ENCODE data around the gene KRT78. TPM values are rescaled to one million over a fixed set of nuclear protein-coding genes. Genes with fewer than 3 reads are reported as not detected.

Gene KRT78
- polyA plus RNA-seq, 6 donors from 2014 or later: not detected

DNA sequence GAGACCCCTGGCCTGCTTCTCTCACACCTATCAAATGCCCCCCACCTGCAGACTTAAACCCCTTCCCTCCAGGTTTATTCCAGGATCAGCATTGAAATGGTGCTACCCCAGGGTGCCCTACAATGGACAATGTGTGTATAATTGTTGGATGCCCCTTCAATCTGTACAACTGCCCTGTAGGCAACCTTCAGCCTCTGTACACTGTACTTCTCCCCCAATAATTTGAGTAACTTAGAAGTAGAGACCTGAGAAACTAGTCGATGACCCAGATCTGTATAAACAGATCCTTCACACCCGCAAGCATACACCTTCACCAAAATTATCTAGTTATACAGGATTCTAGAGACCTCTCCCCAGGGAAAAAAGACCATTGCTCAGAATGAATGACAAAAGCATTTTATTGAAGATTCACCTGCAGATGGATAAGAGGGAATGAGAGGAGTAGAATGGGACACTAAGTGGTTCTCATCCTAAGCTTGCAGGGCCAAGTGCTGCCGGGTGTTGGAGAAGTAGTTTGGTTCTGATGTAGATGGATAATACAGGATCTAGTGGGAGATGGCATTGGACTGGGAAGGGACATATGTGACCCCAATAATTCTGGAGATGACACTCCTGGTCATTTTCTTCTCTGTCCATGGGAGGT, 42.5 kb downstream of the KRT78 start:
- Mint-ChIP-seq H3K9me3 (no peaks in the 10 kb centered on the region), H3K36me3 (no peaks in the 10 kb centered on the region), H3K27me3 (peaks cover 26 to 50% (median 30%) of the 10 kb centered on the region in 3 donors), H3K4me1 (no peaks in the 10 kb centered on the region), H3K4me3 (no peak overlapping the region), H3K27ac (no peak overlapping the region)
- no peak for DNase-seq
- ATAC-seq (ENCODE audit: low read depth in 2 of 2): no peak

DNA sequence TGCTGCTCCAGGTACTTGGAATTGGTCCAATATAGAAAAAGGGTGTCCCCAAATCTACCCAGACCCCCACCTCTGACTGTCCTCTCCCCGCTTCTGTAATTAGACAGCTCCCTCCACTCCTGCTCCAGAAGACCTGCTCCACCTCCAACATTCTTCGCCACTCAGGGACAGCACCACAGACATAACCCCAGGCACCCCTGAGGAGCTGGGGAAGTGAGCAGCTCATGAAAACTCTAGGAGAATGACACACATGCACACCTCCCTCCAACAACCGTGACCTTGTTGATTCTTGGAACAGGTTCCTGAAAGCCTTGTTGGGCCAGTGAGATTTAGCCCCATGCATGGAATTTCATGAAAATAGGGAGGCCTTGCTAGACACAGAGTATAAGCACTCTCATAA, 43.1 kb downstream of the KRT78 start:
- Mint-ChIP-seq H3K27me3 (peaks cover 26 to 50% (median 30%) of the 10 kb centered on the region in 3 donors), H3K27ac (no peak overlapping the region), H3K4me3 (no peak overlapping the region), H3K4me1 (no peaks in the 10 kb centered on the region), H3K9me3 (no peaks in the 10 kb centered on the region), H3K36me3 (no peaks in the 10 kb centered on the region)
- DNase-seq: no peak
- ATAC-seq (ENCODE audit: low read depth in 2 of 2): no peak

DNA sequence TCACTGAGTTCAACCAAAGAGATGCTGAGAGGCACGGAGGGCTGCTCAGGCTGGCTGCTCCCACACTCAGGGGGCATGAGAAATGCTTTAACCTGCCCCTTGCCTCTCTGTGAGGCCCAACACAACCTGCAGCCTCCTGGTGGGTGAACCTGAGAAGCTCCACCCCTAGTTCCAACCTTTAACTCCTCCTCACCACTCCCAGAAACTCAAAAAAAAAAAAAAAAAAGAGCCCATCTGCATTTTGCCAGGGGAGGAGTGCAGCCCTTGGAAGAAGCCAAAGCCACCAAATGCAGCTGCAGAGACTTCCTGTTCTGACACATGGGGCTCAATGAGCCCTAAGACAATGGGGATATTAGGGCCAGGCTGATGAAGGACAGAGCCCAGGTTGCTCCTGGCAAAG, 43.8 kb downstream of the KRT78 start:
- ATAC-seq (ENCODE audit: low read depth in 2 of 2): no peak
- Mint-ChIP-seq H3K27ac (no peak overlapping the region), H3K9me3 (no peaks in the 10 kb centered on the region), H3K36me3 (no peaks in the 10 kb centered on the region), H3K27me3 (peaks cover 26 to 50% (median 32%) of the 10 kb centered on the region in 3 donors), H3K4me1 (no peaks in the 10 kb centered on the region), H3K4me3 (no peak overlapping the region)
- no peak for DNase-seq

DNA sequence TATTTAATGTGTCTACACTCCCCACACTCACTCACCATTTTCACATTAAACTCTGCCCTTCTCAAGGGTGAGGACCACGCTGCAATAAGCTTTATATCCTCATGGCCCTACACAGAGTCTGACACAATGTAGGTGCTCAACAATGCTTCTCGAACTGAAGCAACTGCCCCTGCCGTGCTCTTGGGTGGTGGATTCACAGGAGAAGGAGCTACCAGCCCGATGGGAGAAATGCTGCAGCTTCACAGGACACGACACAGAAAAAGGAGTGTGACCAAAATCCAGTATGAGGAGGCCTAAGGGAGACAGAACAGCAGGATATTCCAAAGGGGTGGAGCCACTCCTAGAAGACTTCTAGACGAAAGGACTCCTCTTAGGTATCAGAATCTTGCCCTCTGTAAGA, 46.4 kb downstream of the KRT78 start:
- peaks cover 27 to 33% (median 28%) of the 10 kb centered on the region in 3 donors for H3K27me3 Mint-ChIP-seq

DNA sequence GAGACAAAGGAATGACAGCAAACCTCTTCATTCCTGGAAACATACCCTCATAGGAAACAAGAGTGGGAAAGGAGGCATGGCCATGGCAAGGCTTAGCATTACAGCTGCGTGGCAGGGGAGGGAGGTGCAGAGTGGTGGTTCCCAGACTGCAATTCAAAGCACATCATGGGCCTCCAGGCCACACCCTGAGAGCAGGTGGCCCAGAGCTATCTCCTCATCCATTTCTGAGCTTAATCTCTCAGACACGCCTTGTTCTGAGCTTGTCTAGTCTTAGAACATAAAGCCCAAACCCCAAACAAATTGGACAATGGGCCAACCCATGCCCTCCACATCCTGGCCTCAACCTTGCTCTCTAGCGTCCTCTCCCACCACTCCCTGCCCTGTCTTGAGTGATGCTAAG, 47.0 kb downstream of the KRT78 start:
- H3K36me3 Mint-ChIP-seq: no peaks in the 10 kb centered on the region
- H3K4me3 Mint-ChIP-seq: no peak overlapping the region
- DNase-seq (no peak), ATAC-seq (ENCODE audit: low read depth in 2 of 2) (no peak)
- no peaks in the 10 kb centered on the region for H3K9me3 Mint-ChIP-seq
- no peak overlapping the region for H3K27ac Mint-ChIP-seq
- H3K27me3 Mint-ChIP-seq: peaks cover 24 to 33% (median 27%) of the 10 kb centered on the region in 3 donors
- H3K4me1 Mint-ChIP-seq: no peaks in the 10 kb centered on the region

More for the DNA sequence above, 46.4 kb downstream of the KRT78 start:
- Mint-ChIP-seq H3K9me3 (no peaks in the 10 kb centered on the region), H3K27ac (peak overlapping the region in 1 of 6 donors; percentile 64), H3K4me3 (no peak overlapping the region), H3K4me1 (no peaks in the 10 kb centered on the region), H3K36me3 (no peaks in the 10 kb centered on the region)
- ATAC-seq (ENCODE audit: low read depth in 2 of 2): no peak
- DNase-seq: no peak

DNA sequence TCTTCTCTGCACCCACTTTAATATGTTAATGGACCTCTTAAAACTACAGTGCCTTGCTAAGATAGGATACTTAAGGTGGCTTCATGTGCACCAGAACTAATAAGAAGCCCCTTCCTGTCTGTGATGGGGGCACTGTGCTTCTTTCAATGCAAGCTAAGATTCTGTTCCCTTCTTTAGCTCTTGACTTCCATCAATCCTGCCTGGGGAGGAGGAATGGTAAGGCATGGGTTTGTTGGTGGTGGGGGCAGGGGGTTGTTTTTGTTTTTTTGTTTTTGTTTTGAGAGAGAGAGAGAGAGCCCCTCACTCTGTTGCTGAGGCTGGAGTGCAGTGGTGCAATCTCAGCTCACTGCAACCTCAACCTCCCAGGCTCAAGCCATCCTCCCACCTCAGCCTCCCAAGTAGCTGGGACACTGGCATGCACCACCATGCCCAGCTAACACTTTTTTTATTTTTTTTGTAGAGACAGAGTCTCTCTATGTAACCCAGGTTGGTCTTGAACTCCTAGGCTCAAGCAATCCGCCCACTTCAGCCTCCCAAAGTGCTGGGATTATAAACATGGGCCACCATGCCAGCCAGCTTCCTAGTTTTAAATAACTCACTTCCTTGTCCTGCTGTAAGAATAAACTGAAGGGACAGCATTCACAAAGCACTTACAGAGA, 48.4 kb downstream of the KRT78 start:
- ATAC-seq (ENCODE audit: low read depth in 2 of 2): no peak
- no peaks in the 10 kb centered on the region for H3K36me3 Mint-ChIP-seq
- no peak for DNase-seq
- H3K4me1 Mint-ChIP-seq: no peaks in the 10 kb centered on the region
- no peaks in the 10 kb centered on the region for H3K9me3 Mint-ChIP-seq
- H3K27me3 Mint-ChIP-seq: peaks cover 10 to 34% (median 26%) of the 10 kb centered on the region in 3 donors
- no peak overlapping the region for H3K4me3 Mint-ChIP-seq
- H3K27ac Mint-ChIP-seq: no peak overlapping the region

DNA sequence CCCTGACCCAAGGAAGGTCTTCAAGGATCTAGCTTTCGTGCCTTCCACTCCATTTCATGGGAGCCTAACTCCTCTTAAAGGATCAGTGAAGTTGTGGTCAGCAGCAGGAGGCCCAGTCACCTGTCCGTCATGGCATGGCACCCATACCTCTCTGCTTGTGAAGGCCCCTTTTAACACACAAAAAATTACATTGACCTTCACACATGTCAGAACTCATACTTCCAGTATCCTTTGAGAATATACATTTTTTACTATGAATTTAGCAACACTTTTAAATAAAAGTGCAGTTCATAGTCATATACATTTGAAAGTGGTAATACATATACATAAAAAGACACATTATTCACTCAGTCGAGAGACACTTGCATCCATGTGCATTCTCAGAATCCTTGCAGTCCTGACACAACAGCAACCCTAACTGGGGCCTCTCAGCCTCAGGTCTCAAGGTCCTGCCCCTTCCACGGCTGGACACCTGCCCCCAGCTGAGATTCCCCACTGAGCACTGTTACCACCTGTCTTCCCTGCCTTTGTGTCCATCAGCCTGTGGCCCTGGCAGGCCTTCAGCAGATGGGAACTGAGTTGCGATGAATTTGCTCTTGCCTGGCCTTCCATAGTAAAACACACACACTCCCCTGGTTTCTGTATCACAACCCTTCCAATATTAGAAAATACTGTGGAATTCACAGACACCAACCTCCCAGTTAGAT, 49.1 kb downstream of the KRT78 start:
- Mint-ChIP-seq H3K36me3 (no peaks in the 10 kb centered on the region), H3K9me3 (no peaks in the 10 kb centered on the region), H3K27me3 (peaks cover 10 to 42% (median 26%) of the 10 kb centered on the region in 3 donors), H3K4me1 (no peaks in the 10 kb centered on the region), H3K4me3 (no peak overlapping the region), H3K27ac (no peak overlapping the region)
- ATAC-seq (ENCODE audit: low read depth in 2 of 2): no peak
- DNase-seq: no peak

DNA sequence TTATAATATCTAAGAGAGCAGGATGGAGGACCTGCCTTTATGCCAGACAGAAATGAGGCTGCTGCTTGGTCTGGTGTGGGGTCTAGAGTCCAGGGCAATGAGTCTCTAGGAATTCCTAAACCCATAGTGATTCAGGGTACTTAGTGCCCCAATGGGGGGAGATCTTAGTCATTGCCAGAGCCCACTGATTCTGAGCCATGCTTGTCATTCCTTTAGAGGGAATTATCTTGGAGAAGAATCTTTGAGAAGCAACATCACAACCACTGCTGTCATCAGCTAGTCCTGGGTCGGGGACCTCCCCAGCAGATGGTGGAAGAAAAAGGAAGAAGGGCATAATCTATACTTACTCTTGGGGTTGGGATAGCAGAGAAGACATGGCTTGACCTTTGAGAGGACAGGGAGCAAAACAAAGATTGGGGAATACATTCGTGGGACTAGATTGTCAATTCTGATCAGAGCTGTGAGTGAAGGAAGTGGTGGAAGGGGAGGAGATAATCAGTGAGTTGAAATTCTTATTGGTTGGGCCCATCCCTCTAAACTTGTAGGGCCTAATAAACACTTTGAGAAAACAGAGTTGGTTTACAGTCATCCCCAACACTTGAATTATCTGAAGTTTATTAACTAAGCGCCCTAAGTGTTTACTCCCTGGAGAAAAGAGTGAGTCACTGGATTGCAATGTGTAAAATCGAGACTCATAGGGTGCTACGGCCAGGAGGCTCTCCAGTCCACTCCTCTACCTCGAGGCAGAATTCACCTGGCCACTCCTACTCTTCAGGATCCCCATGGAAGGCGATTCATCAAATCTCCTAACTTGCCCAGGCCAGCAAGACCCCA, 49.9 kb downstream of the KRT78 start:
- ATAC-seq (ENCODE audit: low read depth in 2 of 2) (no peak), DNase-seq (no peak)
- H3K27me3 Mint-ChIP-seq: peaks cover 10 to 46% (median 21%) of the 10 kb centered on the region in 3 donors
- H3K9me3 Mint-ChIP-seq: no peaks in the 10 kb centered on the region
- peak overlapping the region in 1 of 8 donors; percentile 4 for H3K4me3 Mint-ChIP-seq
- no peaks in the 10 kb centered on the region for H3K4me1 Mint-ChIP-seq
- H3K27ac Mint-ChIP-seq: no peak overlapping the region
- H3K36me3 Mint-ChIP-seq: no peaks in the 10 kb centered on the region

DNA sequence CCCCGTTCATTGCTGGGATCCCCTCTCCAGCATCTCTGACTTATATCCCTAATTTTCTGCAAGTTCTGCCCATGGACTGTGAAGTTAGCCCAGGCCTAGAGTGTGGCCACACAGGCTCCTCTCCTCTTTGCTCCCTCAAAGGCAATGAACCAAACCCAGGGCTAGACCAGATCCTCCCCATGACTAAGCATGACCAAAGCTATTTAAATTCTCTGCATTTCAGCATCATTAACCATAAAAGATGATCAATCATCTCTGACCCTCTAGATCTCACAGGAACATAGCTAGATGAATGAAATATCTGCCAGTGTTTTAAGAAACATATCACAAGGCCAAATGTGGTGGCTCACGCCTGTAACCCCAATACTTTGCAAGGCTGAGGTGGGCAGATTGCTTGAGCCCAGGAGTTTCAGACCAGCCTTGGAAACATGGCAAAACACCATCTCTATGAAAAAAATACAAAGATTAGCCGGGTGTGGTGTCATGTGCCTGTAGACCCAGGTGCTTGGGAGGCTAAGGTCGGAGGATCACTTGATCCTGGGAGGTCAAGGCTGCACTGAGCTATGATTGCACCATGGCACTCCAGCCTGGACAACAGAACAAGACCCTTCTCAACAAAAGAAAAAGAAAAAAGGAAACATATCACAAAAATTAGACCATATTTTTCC, 50.7 kb downstream of the KRT78 start:
- H3K27me3 Mint-ChIP-seq: peaks cover 10 to 44% (median 18%) of the 10 kb centered on the region in 3 donors
- DNase-seq: no peak
- ATAC-seq (ENCODE audit: low read depth in 2 of 2): no peak
- no peaks in the 10 kb centered on the region for H3K9me3 Mint-ChIP-seq
- no peaks in the 10 kb centered on the region for H3K4me1 Mint-ChIP-seq
- no peak overlapping the region for H3K4me3 Mint-ChIP-seq
- no peaks in the 10 kb centered on the region for H3K36me3 Mint-ChIP-seq
- H3K27ac Mint-ChIP-seq: no peak overlapping the region

DNA sequence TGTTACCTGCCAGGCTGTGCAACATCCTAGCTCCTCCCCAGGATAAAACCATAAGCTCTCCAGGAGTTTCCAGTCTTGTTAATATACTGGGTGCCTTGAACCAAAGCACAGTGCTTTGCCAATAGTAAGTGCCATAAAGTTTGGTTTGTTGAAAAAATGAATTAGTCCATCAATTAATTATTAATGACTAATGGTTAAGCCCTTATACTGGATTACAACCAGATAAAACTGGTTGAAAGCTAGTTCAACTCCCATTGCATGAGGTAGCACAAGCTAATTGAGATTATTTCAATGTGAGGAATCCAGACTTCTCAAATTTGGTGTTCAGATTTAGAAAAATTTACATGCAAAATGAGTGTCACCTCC, 51.3 kb downstream of the KRT78 start:
- Mint-ChIP-seq H3K27ac (no peak overlapping the region), H3K9me3 (no peaks in the 10 kb centered on the region), H3K4me3 (no peak overlapping the region), H3K27me3 (peaks cover 9 to 44% (median 19%) of the 10 kb centered on the region in 3 donors), H3K36me3 (no peaks in the 10 kb centered on the region), H3K4me1 (no peaks in the 10 kb centered on the region)
- DNase-seq (no peak), ATAC-seq (ENCODE audit: low read depth in 2 of 2) (no peak)

DNA sequence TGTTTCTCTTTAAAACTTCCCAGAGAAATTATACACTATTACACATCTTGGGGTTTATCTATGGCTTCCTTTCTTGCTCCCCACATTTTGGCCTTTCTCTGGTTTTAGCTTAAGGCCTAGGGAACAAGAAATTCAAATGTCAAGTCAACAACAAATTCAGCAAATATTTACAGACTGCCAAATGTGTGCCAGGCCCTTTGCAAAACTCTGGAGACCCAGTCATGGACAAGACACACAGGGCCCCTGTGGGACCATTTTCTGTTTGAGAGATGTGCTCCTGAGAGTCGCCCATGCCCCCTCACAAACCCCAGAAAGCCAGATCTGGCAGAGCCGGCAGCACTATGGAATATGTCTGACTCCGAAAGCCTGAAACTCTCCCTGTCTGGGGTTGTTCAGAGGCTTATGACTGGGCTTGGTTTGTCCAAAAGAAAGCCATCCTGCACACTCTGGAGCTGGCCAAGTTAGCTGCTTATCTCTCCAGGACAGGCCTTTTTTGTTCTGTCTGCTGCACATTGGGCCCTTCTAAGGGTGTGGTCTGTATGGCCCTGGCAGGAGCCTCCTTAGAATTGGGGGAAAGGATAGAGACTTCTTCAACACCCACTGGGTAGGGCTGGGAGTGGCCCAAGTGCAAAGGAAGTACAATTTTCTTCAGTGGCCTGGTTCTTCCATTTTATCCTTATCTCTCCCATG, 51.8 kb downstream of the KRT78 start:
- no peaks in the 10 kb centered on the region for H3K36me3 Mint-ChIP-seq
- no peak overlapping the region for H3K4me3 Mint-ChIP-seq
- no peaks in the 10 kb centered on the region for H3K9me3 Mint-ChIP-seq
- no peak overlapping the region for H3K27ac Mint-ChIP-seq
- no peaks in the 10 kb centered on the region for H3K4me1 Mint-ChIP-seq
- H3K27me3 Mint-ChIP-seq: peaks cover 4 to 40% (median 21%) of the 10 kb centered on the region in 3 donors
- DNase-seq (no peak), ATAC-seq (ENCODE audit: low read depth in 2 of 2) (no peak)

DNA sequence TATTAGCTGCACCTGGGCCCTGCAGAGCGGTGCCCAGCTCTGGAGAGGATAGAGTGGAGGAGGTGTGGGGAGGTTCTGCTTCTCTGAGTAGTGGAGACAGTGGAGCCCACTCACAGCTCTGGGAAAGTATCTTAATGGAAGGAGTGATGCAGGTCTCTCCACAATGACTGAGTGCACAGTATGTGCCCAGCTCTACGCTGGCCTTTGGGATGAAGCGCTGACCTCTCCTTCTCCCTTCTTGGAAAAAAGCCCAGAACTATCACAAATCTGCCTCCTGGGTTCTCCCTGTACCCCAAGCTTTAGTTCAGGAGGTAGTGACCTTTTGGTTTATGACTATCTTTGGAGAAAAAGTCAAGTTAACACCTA, 52.4 kb downstream of the KRT78 start:
- H3K27ac Mint-ChIP-seq: no peak overlapping the region
- no peaks in the 10 kb centered on the region for H3K9me3 Mint-ChIP-seq
- no peaks in the 10 kb centered on the region for H3K36me3 Mint-ChIP-seq
- no peaks in the 10 kb centered on the region for H3K4me1 Mint-ChIP-seq
- ATAC-seq (ENCODE audit: low read depth in 2 of 2): no peak
- no peak for DNase-seq
- H3K27me3 Mint-ChIP-seq: peaks cover 6 to 43% (median 25%) of the 10 kb centered on the region in 3 donors
- H3K4me3 Mint-ChIP-seq: no peak overlapping the region

Measured in naive B cell (primary cell).